ENCODE measurements around the gene MVB12B.

GRCh38 chr9:126443144-126443543, 116.5 kb downstream of the MVB12B start:
- no peak for TF ChIP-seq POLR2AphosphoS5 (IDR thresholded peaks at IDR 0.05)
- no peak for TF ChIP-seq CTCF (IDR thresholded peaks at IDR 0.05)
